ENCODE data around the gene EXO1.
"Not testable (repeated sequence)": the region's sequence is repeated elsewhere in the genome, so short reads cannot be mapped to it uniquely, and the experiment has no call there.

Gene EXO1

GRCh38 chr1:241837901-241838300 lies 10.1 kb upstream of the EXO1 start:
- DNase-seq, result no peak

GRCh38 chr1:241838897-241839296 lies 9.1 kb upstream of the EXO1 start:
- DNase-seq, result no peak

GRCh38 chr1:241839369-241839979 lies 8.5 kb upstream of the EXO1 start:
- no peak for DNase-seq

DNA sequence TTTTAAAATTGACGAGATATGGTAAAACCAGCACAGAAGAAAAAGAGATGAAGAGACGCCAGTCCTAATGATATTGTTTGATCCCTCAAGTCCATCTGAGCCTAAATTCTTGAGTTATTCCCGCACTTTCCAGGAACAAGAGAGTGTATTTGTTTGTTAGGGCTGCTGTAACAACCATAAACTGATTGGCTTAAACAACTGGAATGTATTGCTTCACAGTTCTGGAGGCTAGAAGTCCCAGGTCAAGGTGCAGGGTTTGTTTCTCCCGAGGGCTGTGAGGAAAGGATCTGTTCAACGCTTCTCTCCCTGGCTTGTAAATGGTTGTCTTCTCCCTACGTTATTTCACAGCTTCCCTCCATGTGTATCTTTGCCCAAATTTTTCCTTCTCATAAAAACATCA lies 7.8 kb upstream of the EXO1 start:
- DNase-seq, result no peak

GRCh38 chr1:241841691-241842090 lies 6.3 kb upstream of the EXO1 start:
- DNase-seq, result no peak

DNA sequence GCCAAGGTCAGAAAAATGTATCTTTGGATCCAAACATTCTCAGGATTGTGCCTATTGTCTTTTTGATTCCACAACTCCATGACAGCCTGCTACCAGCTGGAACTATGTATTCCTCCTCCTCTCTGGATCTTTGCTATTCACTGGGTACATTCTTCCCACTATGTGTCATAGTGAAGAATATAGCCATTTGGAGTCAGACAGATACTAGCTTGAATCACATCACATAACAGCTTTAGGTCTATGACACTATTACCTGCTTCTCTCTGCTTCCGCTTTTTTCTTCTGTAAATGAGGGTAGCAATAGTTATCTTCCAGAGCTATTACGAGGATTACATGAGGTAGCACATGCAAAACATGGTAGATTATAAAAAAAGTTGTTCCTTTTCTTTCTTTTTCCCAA lies 5.4 kb upstream of the EXO1 start:
- no peak for DNase-seq

GRCh38 chr1:241844593-241844992 lies 3.4 kb upstream of the EXO1 start:
- peak; percentile 60 for DNase-seq

- DNase-seq, result no peak
Observed at GRCh38 chr1:241846375-241846774, 1.6 kb upstream of the EXO1 start.

DNA sequence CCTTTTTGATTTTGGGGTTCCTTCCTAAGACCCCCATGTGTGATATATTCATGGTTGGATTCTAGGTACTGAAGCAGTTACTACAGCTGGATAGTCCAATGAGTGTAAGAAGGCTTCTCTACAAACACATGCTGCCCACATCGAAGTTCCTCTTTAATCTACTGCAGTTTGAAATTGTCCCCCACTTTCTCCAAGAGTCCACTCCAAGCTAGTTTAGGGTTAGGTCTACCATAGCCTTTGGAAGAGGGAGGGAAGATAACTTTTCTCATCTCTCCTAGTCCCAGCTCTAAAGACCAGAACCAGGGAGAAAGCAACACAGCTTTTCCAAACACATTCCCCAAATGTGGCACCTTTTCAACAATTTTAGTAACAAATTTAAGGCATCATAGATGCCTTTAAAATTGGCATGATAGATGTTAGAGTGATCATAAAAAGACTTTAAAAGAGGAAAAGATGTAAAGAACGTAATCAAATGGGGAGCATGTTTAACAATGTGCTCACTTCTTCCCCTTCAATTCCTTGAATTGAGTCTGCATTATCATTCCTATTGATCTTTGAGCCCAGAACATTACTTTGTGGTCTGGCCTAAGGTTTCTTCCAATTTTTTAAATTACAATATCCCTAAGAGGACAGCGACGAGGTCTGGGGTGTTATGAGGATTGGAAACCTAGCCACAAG lies 1.0 kb upstream of the EXO1 start:
- DNase-seq, result no peak

DNA sequence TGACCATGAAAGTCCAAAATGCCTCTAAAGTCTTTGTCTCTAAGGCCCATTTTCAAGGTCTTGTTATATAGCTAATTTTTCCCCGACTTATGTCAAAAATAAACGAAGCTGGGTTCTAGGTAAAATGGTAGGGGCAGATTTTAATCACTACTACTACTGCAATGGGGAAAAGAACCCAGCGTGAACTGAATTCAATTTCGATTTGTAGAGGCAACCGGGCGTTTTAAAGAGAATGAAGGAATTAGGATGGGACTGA lies 536 bp upstream of the EXO1 start:
- DNase-seq, result no peak

- no peak for DNase-seq
Observed at GRCh38 chr1:241848686-241849344, 811 bp downstream of the EXO1 start.

DNA sequence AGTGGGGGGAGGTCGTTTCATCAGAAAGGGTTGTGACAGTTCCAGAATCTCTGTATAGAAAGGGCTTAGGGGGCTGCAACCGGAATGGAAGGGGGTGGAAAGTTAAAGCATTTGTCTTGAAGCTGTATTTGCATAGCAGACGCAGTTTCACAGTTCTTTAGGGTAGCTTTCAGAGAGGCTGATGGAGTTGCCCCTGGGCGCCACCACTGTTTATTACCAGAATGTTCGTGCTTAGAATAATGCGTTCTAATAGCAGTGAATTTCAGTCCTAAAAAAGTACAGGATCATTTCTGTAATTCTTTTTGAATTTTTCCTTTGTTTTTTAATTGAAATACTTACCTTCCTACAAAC lies 1.3 kb downstream of the EXO1 start:
- no peak for DNase-seq

- not testable (repeated sequence) for DNase-seq
Observed at GRCh38 chr1:241855545-241856140, 7.6 kb downstream of the EXO1 start.

DNA sequence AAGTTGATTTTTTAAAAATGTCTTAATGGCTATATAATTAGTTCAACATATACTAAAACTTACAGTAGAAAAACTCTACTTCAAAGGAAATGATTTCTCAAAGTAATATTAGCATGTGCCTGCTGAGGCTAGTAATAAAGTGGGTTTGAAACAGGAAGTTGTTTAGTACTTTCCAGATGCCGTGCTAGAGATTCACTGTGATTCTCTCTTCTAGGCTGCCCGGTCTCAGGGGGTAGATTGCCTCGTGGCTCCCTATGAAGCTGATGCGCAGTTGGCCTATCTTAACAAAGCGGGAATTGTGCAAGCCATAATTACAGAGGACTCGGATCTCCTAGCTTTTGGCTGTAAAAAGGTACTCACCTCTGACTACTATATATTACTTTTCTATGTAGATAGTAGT lies 9.1 kb downstream of the EXO1 start:
- no peak for DNase-seq

DNA sequence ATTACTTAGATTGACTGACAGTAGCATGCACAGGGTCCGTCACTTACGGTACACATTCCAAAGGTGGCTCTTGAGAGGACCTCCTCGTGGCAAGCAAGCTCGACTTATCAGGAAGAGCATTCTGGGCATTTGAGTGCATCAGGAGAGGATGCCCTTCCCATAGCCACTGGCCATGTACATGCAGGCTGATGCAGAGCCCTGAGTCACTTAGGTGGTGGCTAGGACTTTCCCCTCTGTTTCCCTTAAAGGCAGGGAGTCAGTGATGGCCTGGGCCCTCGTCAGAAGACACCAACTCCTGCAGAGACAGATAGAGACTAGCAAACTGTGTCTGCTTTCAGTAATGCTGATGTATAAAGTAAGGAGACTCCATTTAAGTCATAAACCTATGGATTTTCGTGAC lies 12.9 kb downstream of the EXO1 start:
- DNase-seq, result no peak

- no peak for DNase-seq
Observed at GRCh38 chr1:241869022-241869421, 21.0 kb downstream of the EXO1 start.

DNA sequence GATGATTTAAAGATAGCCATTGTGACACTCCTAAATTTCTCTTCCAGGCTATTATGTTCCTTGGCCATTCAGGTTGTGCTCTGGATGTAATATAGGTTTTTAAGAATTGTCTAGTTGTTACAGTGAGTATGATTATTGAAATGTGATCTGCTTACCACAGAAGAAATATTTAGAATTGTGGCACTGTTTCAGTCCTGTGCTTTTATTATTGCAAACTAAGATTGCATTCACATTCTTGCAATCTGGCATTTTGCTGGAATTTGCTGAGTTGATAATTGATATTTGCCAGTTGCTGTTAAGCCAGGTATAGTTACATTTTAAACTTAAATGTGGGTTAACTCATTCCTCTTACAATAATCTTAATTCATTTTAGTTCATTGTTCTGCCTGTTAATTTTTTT lies 22.3 kb downstream of the EXO1 start:
- no peak for DNase-seq

GRCh38 chr1:241870746-241871430 lies 22.9 kb downstream of the EXO1 start:
- DNase-seq, result no peak

DNA sequence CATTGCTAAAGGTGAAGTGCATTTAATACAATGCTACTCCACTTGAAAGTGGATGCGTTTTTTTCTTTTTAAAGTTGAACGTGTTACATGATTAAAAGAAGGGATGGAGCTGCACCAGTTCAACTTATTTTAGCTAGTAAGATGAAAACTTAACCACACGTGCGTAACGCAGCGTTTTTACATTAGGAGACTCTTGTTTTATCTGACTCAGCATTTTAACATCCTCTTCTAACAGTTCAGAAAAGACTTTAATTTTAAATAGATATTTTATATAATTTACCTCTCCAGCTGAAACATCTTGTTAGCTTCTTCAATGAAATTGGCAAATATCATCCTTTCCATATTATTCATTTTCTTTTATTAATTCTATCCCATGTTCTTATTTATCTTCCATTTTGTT lies 33.4 kb downstream of the EXO1 start:
- DNase-seq, result no peak

GRCh38 chr1:241883159-241883558 lies 35.2 kb downstream of the EXO1 start:
- no peak for DNase-seq

- DNase-seq, result no peak
Observed at GRCh38 chr1:241888232-241888631, 40.2 kb downstream of the EXO1 start.

GRCh38 chr1:241891296-241891695 lies 43.3 kb downstream of the EXO1 start:
- no peak for DNase-seq

GRCh38 chr1:241894016-241894415 lies 46.0 kb downstream of the EXO1 start:
- no peak for DNase-seq

DNA sequence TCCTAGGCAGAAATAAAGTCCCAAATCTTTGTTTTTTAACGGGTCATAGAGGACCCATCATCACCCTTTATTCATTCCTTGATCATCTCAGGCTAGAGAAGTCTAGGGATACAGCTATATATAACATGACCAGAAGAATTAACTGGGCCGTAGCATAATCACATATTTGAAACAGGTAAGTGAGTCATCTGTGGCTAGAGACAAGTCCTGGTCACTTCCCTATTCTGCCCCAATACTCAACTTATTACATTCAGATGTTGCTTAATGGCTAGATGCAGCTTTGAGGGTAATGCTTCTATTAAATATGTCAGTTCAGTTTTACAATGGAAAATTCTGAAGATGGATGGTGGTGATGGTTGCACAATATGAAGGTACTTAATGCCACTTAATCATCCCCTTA lies 47.0 kb downstream of the EXO1 start:
- peak; percentile 11 for DNase-seq
